ENCODE data around the gene KDM4D. TPM values are rescaled to one million over a fixed set of nuclear protein-coding genes. Genes with fewer than 3 reads are reported as not detected.

Gene KDM4D
- total RNA-seq, 1 experiment from 2014 or later = 2.7 TPM

DNA sequence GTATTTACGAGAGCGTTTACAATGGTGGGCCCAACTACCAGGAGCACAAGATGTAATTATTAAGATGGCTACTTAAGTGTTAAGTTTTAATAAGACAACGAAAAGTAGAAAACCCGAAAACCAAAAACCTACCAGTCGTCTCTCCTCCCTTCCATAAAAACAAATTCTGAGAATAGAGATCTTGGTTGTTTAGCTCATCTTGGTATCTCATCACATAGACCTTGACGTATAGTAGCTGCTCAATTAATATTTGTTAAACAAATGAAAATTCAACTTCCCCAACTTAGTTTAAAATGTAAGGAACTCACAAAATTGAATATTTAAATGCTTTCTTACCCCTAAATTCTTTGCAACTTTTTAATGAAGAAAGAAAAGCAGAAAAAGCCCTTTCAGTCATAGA is 669 bp downstream of the KDM4D start:
- Histone ChIP-seq H2AFZ (ENCODE audit: low read length) (peak overlapping the region; percentile 96), H3K27ac (ENCODE audit: low read length) (no peak overlapping the region), H3K9me3 (ENCODE audit: low read length) (no peaks in the 10 kb centered on the region), H3F3A (ENCODE audit: low read length, unreplicated experiment) (no peaks in the 10 kb centered on the region), H4K20me1 (ENCODE audit: low read length) (peaks cover 6% of the 10 kb centered on the region; the same call in 1 of the 2 replicates), H3K9me2 (replicated peaks; ENCODE audit: low read length) (no peaks in the 10 kb centered on the region), H3K9ac (ENCODE audit: low read length) (peak overlapping the region; percentile 91), H3K4me2 (ENCODE audit: low read length) (peak overlapping the region; percentile 86), H3K27me3 (ENCODE audit: low read length) (no peaks in the 10 kb centered on the region), H3K4me1 (ENCODE audit: insufficient read depth, low read length) (peaks cover 21% of the 10 kb centered on the region), H3K4me3 (ENCODE audit: low read length) (peak overlapping the region; percentile 83), H3K79me2 (ENCODE audit: low read length) (peaks cover 35% of the 10 kb centered on the region), H3K36me3 (ENCODE audit: low read depth, low read length) (peaks cover 27% of the 10 kb centered on the region)
- no peak for TF ChIP-seq EZH2 (IDR thresholded peaks at IDR 0.05; ENCODE audit: low read length, unreplicated experiment)
- TF ChIP-seq, protein P1, sequence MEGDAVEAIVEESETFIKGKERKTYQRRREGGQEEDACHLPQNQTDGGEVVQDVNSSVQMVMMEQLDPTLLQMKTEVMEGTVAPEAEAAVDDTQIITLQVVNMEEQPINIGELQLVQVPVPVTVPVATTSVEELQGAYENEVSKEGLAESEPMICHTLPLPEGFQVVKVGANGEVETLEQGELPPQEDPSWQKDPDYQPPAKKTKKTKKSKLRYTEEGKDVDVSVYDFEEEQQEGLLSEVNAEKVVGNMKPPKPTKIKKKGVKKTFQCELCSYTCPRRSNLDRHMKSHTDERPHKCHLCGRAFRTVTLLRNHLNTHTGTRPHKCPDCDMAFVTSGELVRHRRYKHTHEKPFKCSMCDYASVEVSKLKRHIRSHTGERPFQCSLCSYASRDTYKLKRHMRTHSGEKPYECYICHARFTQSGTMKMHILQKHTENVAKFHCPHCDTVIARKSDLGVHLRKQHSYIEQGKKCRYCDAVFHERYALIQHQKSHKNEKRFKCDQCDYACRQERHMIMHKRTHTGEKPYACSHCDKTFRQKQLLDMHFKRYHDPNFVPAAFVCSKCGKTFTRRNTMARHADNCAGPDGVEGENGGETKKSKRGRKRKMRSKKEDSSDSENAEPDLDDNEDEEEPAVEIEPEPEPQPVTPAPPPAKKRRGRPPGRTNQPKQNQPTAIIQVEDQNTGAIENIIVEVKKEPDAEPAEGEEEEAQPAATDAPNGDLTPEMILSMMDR (conservative IDR thresholded peaks at IDR 0.05; ENCODE audit: low read depth, low read length) = no peak
- TF ChIP-seq EZH2phosphoT487 (IDR thresholded peaks at IDR 0.05; ENCODE audit: borderline replicate concordance, low read length) = no peak
- ChIA-PET CTCF (interaction anchor here (1.3 kb wide), 1 partner anchor 93 kb away, joined by 3 read pairs; no protein-coding TSS in a partner anchor), POLR2A (ENCODE audit: unreplicated experiment) (interaction anchor here (0.7 kb wide), 1 partner anchor 36 kb away, joined by 4 read pairs; no protein-coding TSS in a partner anchor)
- no peak for DNase-seq
- intact Hi-C loops (cut with micrococcal nuclease) = loop anchor here (5.0 to 10.0 kb wide), 3 partner anchors 202 to 1453 kb away; no protein-coding TSS in a partner anchor
- ATAC-seq = no peak
- BruUV-seq (replicated peaks) = no TSS peak

DNA sequence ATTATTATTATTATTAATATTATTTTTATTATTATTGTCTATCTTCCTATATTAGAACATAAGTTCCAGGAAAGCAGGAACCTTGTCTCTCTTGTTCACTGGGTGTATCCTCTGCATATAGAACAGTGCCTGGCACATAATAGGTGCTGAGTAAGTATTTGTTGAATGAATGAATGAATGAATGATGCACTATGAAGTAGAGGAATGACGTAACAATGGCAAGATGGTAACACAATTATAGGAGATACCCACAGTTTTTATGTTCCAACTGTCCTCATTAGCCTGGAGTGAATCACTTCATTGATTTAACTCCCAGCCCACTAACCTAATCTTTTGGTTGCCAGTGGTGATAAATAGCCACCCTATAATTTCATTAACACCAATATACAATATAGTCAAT is 2.1 kb downstream of the KDM4D start:
- POLR2A ChIA-PET (ENCODE audit: unreplicated experiment) = no interaction called here
- DNase-seq = no peak
- Histone ChIP-seq H3K27me3 (ENCODE audit: low read length) (no peaks in the 10 kb centered on the region), H4K20me1 (ENCODE audit: low read length) (peaks cover 6% of the 10 kb centered on the region; the same call in 1 of the 2 replicates), H3K4me3 (ENCODE audit: low read length) (no peak overlapping the region), H3K36me3 (ENCODE audit: low read depth, low read length) (peaks cover 13% of the 10 kb centered on the region), H3F3A (ENCODE audit: low read length, unreplicated experiment) (no peaks in the 10 kb centered on the region), H3K4me2 (ENCODE audit: low read length) (no peak overlapping the region), H3K9me3 (ENCODE audit: low read length) (no peaks in the 10 kb centered on the region), H3K9ac (ENCODE audit: low read length) (no peak overlapping the region), H2AFZ (ENCODE audit: low read length) (no peak overlapping the region), H3K9me2 (replicated peaks; ENCODE audit: low read length) (no peaks in the 10 kb centered on the region), H3K79me2 (ENCODE audit: low read length) (peaks cover 35% of the 10 kb centered on the region), H3K27ac (ENCODE audit: low read length) (no peak overlapping the region), H3K4me1 (ENCODE audit: insufficient read depth, low read length) (peaks cover 21% of the 10 kb centered on the region)
- CTCF ChIA-PET = no interaction called here
- intact Hi-C loops (cut with micrococcal nuclease) = loop anchor here (10.0 kb wide), 1 partner anchor 789 kb away; no protein-coding TSS in a partner anchor
- BruUV-seq (replicated peaks) = no TSS peak
- TF ChIP-seq EZH2 (IDR thresholded peaks at IDR 0.05; ENCODE audit: low read length, unreplicated experiment) (no peak), EZH2phosphoT487 (IDR thresholded peaks at IDR 0.05; ENCODE audit: borderline replicate concordance, low read length) (no peak)
- TF ChIP-seq, protein P1 (conservative IDR thresholded peaks at IDR 0.05; ENCODE audit: low read depth, low read length) = no peak
- no peak for ATAC-seq

DNA sequence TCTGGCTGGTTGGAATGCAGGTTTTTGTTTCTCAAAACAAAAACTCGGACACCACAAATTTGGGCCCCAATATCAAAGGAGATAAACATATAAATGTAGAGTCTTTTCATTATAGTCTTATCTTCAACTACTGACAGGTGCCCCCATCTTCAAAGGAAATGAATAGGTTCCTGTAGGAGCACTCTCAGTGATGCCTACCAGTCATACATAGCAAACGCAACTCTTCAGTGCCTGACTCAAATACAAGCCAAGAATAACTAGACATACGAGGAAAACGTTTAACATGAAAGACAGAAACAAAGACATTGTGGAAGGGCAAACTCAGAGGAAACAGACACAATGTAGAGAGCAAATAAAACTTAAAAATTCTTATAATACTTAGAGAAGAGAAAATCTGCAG is 13.9 kb downstream of the KDM4D start:
- H3K9me3 ChIP-seq (ENCODE audit: low read length) = no peaks in the 10 kb centered on the region
- no peak overlapping the region for H3K4me3 ChIP-seq (ENCODE audit: low read length)

More for the DNA sequence above, 13.9 kb downstream of the KDM4D start:
- Histone ChIP-seq H4K20me1 (ENCODE audit: low read length) (no peaks in the 10 kb centered on the region), H3K4me1 (ENCODE audit: insufficient read depth, low read length) (no peaks in the 10 kb centered on the region), H3K36me3 (ENCODE audit: low read depth, low read length) (no peaks in the 10 kb centered on the region), H3K4me2 (ENCODE audit: low read length) (no peak overlapping the region), H3K9me2 (replicated peaks; ENCODE audit: low read length) (no peaks in the 10 kb centered on the region), H3K9ac (ENCODE audit: low read length) (no peak overlapping the region), H3K79me2 (ENCODE audit: low read length) (no peaks in the 10 kb centered on the region), H2AFZ (ENCODE audit: low read length) (no peak overlapping the region), H3F3A (ENCODE audit: low read length, unreplicated experiment) (no peaks in the 10 kb centered on the region), H3K27ac (ENCODE audit: low read length) (no peak overlapping the region), H3K27me3 (ENCODE audit: low read length) (no peaks in the 10 kb centered on the region)
- BruUV-seq (replicated peaks) = no TSS peak
- TF ChIP-seq EZH2 (IDR thresholded peaks at IDR 0.05; ENCODE audit: low read length, unreplicated experiment) (no peak), EZH2phosphoT487 (IDR thresholded peaks at IDR 0.05; ENCODE audit: borderline replicate concordance, low read length) (no peak)
- TF ChIP-seq, protein P1 (conservative IDR thresholded peaks at IDR 0.05; ENCODE audit: low read depth, low read length) = no peak
- ChIA-PET POLR2A (ENCODE audit: unreplicated experiment) (no interaction called here), CTCF (no interaction called here)
- DNase-seq (no peak), ATAC-seq (no peak)
- intact Hi-C loops (cut with micrococcal nuclease) = no loop called here

Data from PC-3 (cell line).